Karpas-422 (cell line): ENCODE data around the gene SNX14. TPM values are rescaled to one million over a fixed set of nuclear protein-coding genes. Genes with fewer than 3 reads are reported as not detected.
"Not testable (repeated sequence)": the region's sequence is repeated elsewhere in the genome, so short reads cannot be mapped to it uniquely, and the experiment has no call there.

Source experiments
- DNase-seq: peaks from one replicate; pipeline ENCODE4 v3.0.0-alpha.2; 2015
- H2AFZ ChIP-seq: fragments of 200-600 bp; sonication (generic); 2 replicates; pipeline ENCODE4 v1.6.1; 2014; ENCODE audit warnings: antibody characterized with exemption, low read length, mixed read lengths
- H3K27ac ChIP-seq: fragments of 200-600 bp; sonication (generic); 2 replicates; pipeline ENCODE4 v1.5.1; 2014; ENCODE audit warnings: mild to moderate bottlenecking, low read length, moderate library complexity
- H3K27me3 ChIP-seq: fragments of 200-600 bp; sonication (generic); 2 replicates; pipeline ENCODE4 v1.6.1; 2014; ENCODE audit warnings: low read length, mixed read lengths
- H3K36me3 ChIP-seq: fragments of 200-600 bp; sonication (generic); 2 replicates; pipeline ENCODE4 v1.6.1; 2014; ENCODE audit warnings: low read length, mixed read lengths; ENCODE audit not compliant: insufficient read depth
- H3K4me1 ChIP-seq: fragments of 200-600 bp; sonication (generic); 2 replicates; pipeline ENCODE4 v1.6.1; 2014; ENCODE audit warnings: mild to moderate bottlenecking, low read length, mixed read lengths
- H3K4me2 ChIP-seq: fragments of 200-600 bp; sonication (generic); 2 replicates; pipeline ENCODE4 v1.6.1; 2014; ENCODE audit warnings: low read length, low read depth, mild to moderate bottlenecking; ENCODE audit not compliant: poor library complexity, severe bottlenecking
- H3K4me3 ChIP-seq: fragments of 200-600 bp; sonication (generic); 2 replicates; pipeline ENCODE4 v1.5.1; 2014; ENCODE audit warnings: mild to moderate bottlenecking, antibody characterized with exemption, low read length, mixed read lengths
- H3K79me2 ChIP-seq: fragments of 200-600 bp; sonication (generic); 2 replicates; pipeline ENCODE4 v1.6.1; 2014; ENCODE audit warnings: mild to moderate bottlenecking, low read length, mixed read lengths
- H3K9ac ChIP-seq: fragments of 200-600 bp; sonication (generic); 2 replicates; pipeline ENCODE4 v1.6.0; 2014; ENCODE audit warnings: low read length
- H3K9me2 ChIP-seq: fragments of 200-600 bp; sonication (generic), shearing (Covaris generic); replicated peaks from 2 replicates; pipeline ENCODE4 v1.6.0; 2014; ENCODE audit warnings: mild to moderate bottlenecking, low read length, moderate library complexity; ENCODE audit not compliant: insufficient read depth
- H3K9me3 ChIP-seq: fragments of 300-700, 200-600 bp; sonication (generic); 2 replicates; pipeline ENCODE4 v1.6.1; 2014; ENCODE audit warnings: low read length, mixed read lengths
- H4K20me1 ChIP-seq: fragments of 200-600 bp; sonication (generic); 2 replicates; pipeline ENCODE4 v1.6.1; 2014; ENCODE audit warnings: mild to moderate bottlenecking, antibody characterized with exemption, low read length, low read depth; ENCODE audit not compliant: insufficient read depth
- total RNA-seq: library from RNA; depleted of rRNA; stranded (reverse); fragments of >200 nt; shearing (Covaris generic); gene quantifications from 2 replicates; pipeline ENCODE4 v1.2.3, GENCODE V29; 2014; ENCODE audit warnings: low replicate concordance

Gene SNX14
- total RNA-seq, 1 experiment from 2014 or later = 153 TPM

DNA sequence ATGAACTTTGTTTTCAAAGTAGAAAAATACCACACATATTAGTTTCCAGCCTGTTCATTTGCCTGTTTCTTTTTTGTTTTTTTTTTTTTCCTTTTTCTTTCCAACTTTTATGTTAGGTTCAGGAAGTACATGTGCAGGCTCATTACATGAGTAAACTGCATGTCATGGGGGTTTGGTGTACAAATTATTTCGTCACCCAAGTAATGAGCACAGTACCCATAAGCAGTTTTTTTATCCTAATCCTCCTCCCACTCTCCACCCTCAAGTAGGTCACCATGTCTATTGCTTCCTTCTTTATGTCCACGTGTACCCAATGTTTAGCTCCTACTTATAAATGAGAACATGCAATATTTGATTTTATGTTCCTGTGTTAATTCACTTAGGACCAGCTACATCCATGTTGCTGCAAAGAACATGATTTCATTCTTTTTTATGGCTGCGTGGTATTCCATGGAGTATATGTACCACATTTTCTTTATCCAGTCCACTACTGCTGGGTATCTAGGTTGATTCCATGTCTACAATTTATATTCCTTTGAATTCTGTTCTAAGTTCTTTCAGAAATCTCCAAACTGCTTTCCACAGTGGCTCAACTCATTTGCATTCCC lies 31.8 kb downstream of the SNX14 start:
- H3K79me2 ChIP-seq = peaks cover 18% of the 10 kb centered on the region
- no peaks in the 10 kb centered on the region for H3K4me1 ChIP-seq
- H3K4me2 ChIP-seq = no peak overlapping the region
- no peak overlapping the region for H2AFZ ChIP-seq
- H3K9ac ChIP-seq = no peak overlapping the region
- no peak overlapping the region for H3K27ac ChIP-seq
- no peaks in the 10 kb centered on the region for H3K9me2 ChIP-seq
- no peaks in the 10 kb centered on the region for H4K20me1 ChIP-seq
- no peaks in the 10 kb centered on the region for H3K9me3 ChIP-seq
- no peak overlapping the region for H3K4me3 ChIP-seq
- H3K36me3 ChIP-seq = peaks cover 54% of the 10 kb centered on the region
- H3K27me3 ChIP-seq = no peaks in the 10 kb centered on the region
- DNase-seq = no peak

DNA sequence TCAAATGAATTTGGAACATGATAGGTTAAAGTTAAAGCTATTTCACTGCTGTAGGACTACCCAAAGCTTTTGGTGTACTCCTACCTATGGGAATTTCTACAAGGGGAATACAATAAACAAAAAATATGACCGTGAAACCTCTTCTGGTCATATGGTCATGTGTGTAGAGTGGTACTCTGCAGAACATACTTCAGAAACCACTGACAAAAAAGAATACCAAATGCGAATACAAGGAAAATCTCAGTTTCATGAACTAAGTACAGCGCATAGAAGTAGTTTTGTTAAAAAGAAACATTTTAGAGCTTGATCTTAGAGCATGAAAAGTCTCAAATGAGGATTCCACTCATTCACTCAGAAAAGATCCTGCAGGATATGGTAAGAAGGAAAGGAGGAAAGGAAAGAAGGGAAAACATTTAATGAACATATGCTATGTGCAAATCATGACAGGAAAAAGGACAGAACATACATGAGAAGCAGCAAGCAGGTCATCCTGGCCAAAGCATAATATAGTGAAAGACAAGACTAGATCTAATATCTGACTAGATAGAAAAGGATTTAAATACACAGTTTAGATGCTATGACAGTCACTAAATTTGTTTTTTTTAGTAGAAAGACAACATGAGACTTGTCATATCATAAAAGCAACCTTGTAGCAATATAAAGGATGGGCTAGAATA lies 36.5 kb downstream of the SNX14 start:
- H3K4me1 ChIP-seq = no peaks in the 10 kb centered on the region
- no peak overlapping the region for H3K4me2 ChIP-seq
- H3K27me3 ChIP-seq = no peaks in the 10 kb centered on the region
- no peak overlapping the region for H3K27ac ChIP-seq
- H3K4me3 ChIP-seq = no peak overlapping the region
- H3K36me3 ChIP-seq = peaks cover 51% of the 10 kb centered on the region
- no peak overlapping the region for H3K9ac ChIP-seq
- H3K9me3 ChIP-seq = no peaks in the 10 kb centered on the region
- H3K79me2 ChIP-seq = peaks cover 8% of the 10 kb centered on the region; the same call in 1 of the 2 replicates
- no peaks in the 10 kb centered on the region for H3K9me2 ChIP-seq
- H2AFZ ChIP-seq = no peak overlapping the region
- no peak for DNase-seq
- no peaks in the 10 kb centered on the region for H4K20me1 ChIP-seq

DNA sequence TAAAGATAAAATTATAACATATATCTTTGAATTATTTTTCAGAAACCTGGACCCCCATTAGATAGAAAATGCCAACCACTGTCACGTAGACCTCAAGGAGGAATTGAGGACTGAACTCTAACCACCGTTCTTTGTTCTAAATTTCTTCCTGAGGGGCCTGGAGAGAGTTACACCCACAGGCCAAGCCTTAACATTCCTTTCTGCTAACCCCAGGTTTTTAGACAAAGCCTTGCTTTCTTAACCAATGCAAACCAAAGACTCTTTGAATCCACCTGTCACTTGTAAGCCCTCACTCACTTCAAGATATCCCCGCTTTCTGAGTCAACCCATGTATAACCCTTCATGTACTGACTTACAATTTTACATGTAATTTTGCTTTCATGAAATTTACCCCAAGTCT lies 41.0 kb downstream of the SNX14 start:
- no peak overlapping the region for H3K4me2 ChIP-seq
- no peaks in the 10 kb centered on the region for H3K9me2 ChIP-seq
- peaks cover 43% of the 10 kb centered on the region for H3K36me3 ChIP-seq
- H4K20me1 ChIP-seq = no peaks in the 10 kb centered on the region
- H3K79me2 ChIP-seq = peaks cover 18% of the 10 kb centered on the region; the same call in 1 of the 2 replicates
- no peak overlapping the region for H3K27ac ChIP-seq
- H3K27me3 ChIP-seq = no peaks in the 10 kb centered on the region
- no peak overlapping the region for H2AFZ ChIP-seq
- H3K9me3 ChIP-seq = no peaks in the 10 kb centered on the region
- no peak overlapping the region for H3K9ac ChIP-seq
- DNase-seq = no peak
- H3K4me1 ChIP-seq = no peaks in the 10 kb centered on the region; the same call in 1 of the 2 replicates
- H3K4me3 ChIP-seq = no peak overlapping the region

- peaks cover 45% of the 10 kb centered on the region for H3K36me3 ChIP-seq
- H4K20me1 ChIP-seq = no peaks in the 10 kb centered on the region
- no peak overlapping the region for H3K4me3 ChIP-seq
- H2AFZ ChIP-seq = no peak overlapping the region
- H3K27ac ChIP-seq = no peak overlapping the region
- no peaks in the 10 kb centered on the region for H3K9me3 ChIP-seq
- peak; percentile 51 for DNase-seq
- H3K4me1 ChIP-seq = no peaks in the 10 kb centered on the region; the same call in 1 of the 2 replicates
- no peak overlapping the region for H3K9ac ChIP-seq
- H3K4me2 ChIP-seq = no peak overlapping the region
- no peaks in the 10 kb centered on the region for H3K27me3 ChIP-seq
- H3K79me2 ChIP-seq = peaks cover 10% of the 10 kb centered on the region; the same call in 1 of the 2 replicates
- H3K9me2 ChIP-seq = no peaks in the 10 kb centered on the region
Observed at GRCh38 chr6:85551264-85551663, 42.4 kb downstream of the SNX14 start.

GRCh38 chr6:85547719-85548118 lies 45.9 kb downstream of the SNX14 start:
- DNase-seq = no peak
- Histone ChIP-seq H3K27me3 (no peaks in the 10 kb centered on the region), H3K9me2 (no peaks in the 10 kb centered on the region), H2AFZ (no peak overlapping the region), H3K4me1 (no peaks in the 10 kb centered on the region; the same call in 1 of the 2 replicates), H4K20me1 (no peaks in the 10 kb centered on the region), H3K9ac (no peak overlapping the region), H3K9me3 (no peaks in the 10 kb centered on the region), H3K4me3 (no peak overlapping the region), H3K79me2 (peaks cover 10% of the 10 kb centered on the region; the same call in 1 of the 2 replicates), H3K4me2 (no peak overlapping the region), H3K36me3 (peaks cover 52% of the 10 kb centered on the region), H3K27ac (no peak overlapping the region)

- Histone ChIP-seq H4K20me1 (no peaks in the 10 kb centered on the region), H3K9ac (no peak overlapping the region), H3K79me2 (peaks cover 3% of the 10 kb centered on the region; the same call in 1 of the 2 replicates), H3K36me3 (peaks cover 47% of the 10 kb centered on the region), H3K9me3 (no peaks in the 10 kb centered on the region), H3K4me3 (no peak overlapping the region), H3K4me2 (no peak overlapping the region), H3K27ac (no peak overlapping the region), H3K9me2 (no peaks in the 10 kb centered on the region), H2AFZ (no peak overlapping the region), H3K27me3 (no peaks in the 10 kb centered on the region), H3K4me1 (no peaks in the 10 kb centered on the region; the same call in 1 of the 2 replicates)
- no peak for DNase-seq
Observed at GRCh38 chr6:85544776-85545175, 48.9 kb downstream of the SNX14 start.

GRCh38 chr6:85537055-85537494 lies 56.6 kb downstream of the SNX14 start:
- no peaks in the 10 kb centered on the region for H3K9me2 ChIP-seq
- peaks cover 31% of the 10 kb centered on the region; the same call in 1 of the 2 replicates for H3K36me3 ChIP-seq
- no peak overlapping the region for H3K4me2 ChIP-seq
- no peaks in the 10 kb centered on the region for H4K20me1 ChIP-seq
- no peak overlapping the region for H3K27ac ChIP-seq
- no peak overlapping the region for H3K9ac ChIP-seq
- peak; percentile 59 for DNase-seq
- H3K9me3 ChIP-seq = no peaks in the 10 kb centered on the region
- no peaks in the 10 kb centered on the region for H3K4me1 ChIP-seq
- H3K4me3 ChIP-seq = no peak overlapping the region
- no peaks in the 10 kb centered on the region for H3K27me3 ChIP-seq
- no peak overlapping the region for H2AFZ ChIP-seq
- H3K79me2 ChIP-seq = 0 out of 2 replicates have a peak, but pooled peaks cover 14% of the 10 kb centered on the region

- H3K27me3 ChIP-seq, H3K9me2 ChIP-seq, H3K4me2 ChIP-seq, H3K9ac ChIP-seq, H4K20me1 ChIP-seq, H3K27ac ChIP-seq, H3K79me2 ChIP-seq, H3K4me1 ChIP-seq, H2AFZ ChIP-seq, DNase-seq, H3K9me3 ChIP-seq, H3K4me3 ChIP-seq: not testable (repeated sequence)
- H3K36me3 ChIP-seq = peaks cover 41% of the 10 kb centered on the region; the same call in 1 of the 2 replicates
Observed at GRCh38 chr6:85524281-85524680, 69.4 kb downstream of the SNX14 start.
